ENCODE data around the gene CFL1. TPM values are rescaled to one million over a fixed set of nuclear protein-coding genes. Genes with fewer than 3 reads are reported as not detected.
A peak's percentile ranks its signal among the peaks of the same experiment; 100 is the strongest.

Gene CFL1
- total RNA-seq, 1 experiment from 2014 or later, result 611 TPM

GRCh38 chr11:65886826-65887722, 29.1 kb upstream of the CFL1 start:
- peaks cover 19% of the 10 kb centered on the region for H3K4me1 Mint-ChIP-seq (ENCODE audit: insufficient read depth, unreplicated experiment)
- no peak for DNase-seq (ENCODE audit: unreplicated experiment)
- no peak for TF ChIP-seq CTCF (IDR thresholded peaks at IDR 0.05; ENCODE audit: unreplicated experiment)
- BruUV-seq (replicated peaks), result no TSS peak
- H3K36me3 Mint-ChIP-seq (ENCODE audit: insufficient read depth, unreplicated experiment), result peaks cover 54% of the 10 kb centered on the region
- POLR2A ChIA-PET, result interaction anchor here (0.6 to 9.9 kb wide), 16 partner anchors 9 to 175 kb away, joined by 3 to 222 read pairs (median 7); partner anchors contain the start of genes C11orf68, CFL1, EFEMP2 and FOSL1
- CTCF ChIA-PET, result interaction anchor here (0.6 to 9.0 kb wide), 23 partner anchors 8 to 637 kb away, joined by 3 to 203 read pairs (median 6); partner anchors contain the start of genes CATSPER1, CTSW, KAT5 and MUS81
- H3K27me3 Mint-ChIP-seq (ENCODE audit: insufficient read depth, unreplicated experiment), result no peaks in the 10 kb centered on the region
- peak overlapping the region; percentile 90 for H3K4me3 Mint-ChIP-seq (ENCODE audit: unreplicated experiment)
- intact Hi-C loops (cut with micrococcal nuclease), result no loop called here
- peak overlapping the region; percentile 90 for H3K27ac Mint-ChIP-seq (ENCODE audit: low read depth, unreplicated experiment)
- no peaks in the 10 kb centered on the region for H3K9me3 Mint-ChIP-seq (ENCODE audit: unreplicated experiment)

- TF ChIP-seq CTCF (IDR thresholded peaks at IDR 0.05; ENCODE audit: unreplicated experiment), result no peak
- BruUV-seq (replicated peaks), result TSS peak; percentile 1
- H3K9me3 Mint-ChIP-seq (ENCODE audit: unreplicated experiment), result no peaks in the 10 kb centered on the region
- peaks cover 43% of the 10 kb centered on the region for H3K36me3 Mint-ChIP-seq (ENCODE audit: insufficient read depth, unreplicated experiment)
- no peak for DNase-seq (ENCODE audit: unreplicated experiment)
- H3K27ac Mint-ChIP-seq (ENCODE audit: low read depth, unreplicated experiment), result no peak overlapping the region
- intact Hi-C loops (cut with micrococcal nuclease), result no loop called here
- POLR2A ChIA-PET, result interaction anchor here (0.9 to 9.9 kb wide), 7 partner anchors 13 to 173 kb away, joined by 3 to 222 read pairs (median 5); partner anchors contain the start of genes C11orf68, CFL1, FOSL1 and MUS81
- no peaks in the 10 kb centered on the region for H3K27me3 Mint-ChIP-seq (ENCODE audit: insufficient read depth, unreplicated experiment)
- H3K4me1 Mint-ChIP-seq (ENCODE audit: insufficient read depth, unreplicated experiment), result peaks cover 18% of the 10 kb centered on the region
- CTCF ChIA-PET, result interaction anchor here (0.6 to 9.0 kb wide), 27 partner anchors 11 to 457 kb away, joined by 3 to 203 read pairs (median 7); partner anchors contain the start of genes KAT5 and MUS81
- H3K4me3 Mint-ChIP-seq (ENCODE audit: unreplicated experiment), result no peak overlapping the region
These were observed 28.0 kb upstream of the CFL1 start for GRCh38 chr11:65885808-65886536.

- Mint-ChIP-seq H3K27me3 (ENCODE audit: insufficient read depth, unreplicated experiment) (no peaks in the 10 kb centered on the region), H3K4me3 (ENCODE audit: unreplicated experiment) (no peak overlapping the region), H3K4me1 (ENCODE audit: insufficient read depth, unreplicated experiment) (peaks cover 17% of the 10 kb centered on the region), H3K27ac (ENCODE audit: low read depth, unreplicated experiment) (no peak overlapping the region), H3K36me3 (ENCODE audit: insufficient read depth, unreplicated experiment) (peaks cover 36% of the 10 kb centered on the region), H3K9me3 (ENCODE audit: unreplicated experiment) (no peaks in the 10 kb centered on the region)
- ChIA-PET CTCF (interaction anchor here (0.5 to 9.0 kb wide), 41 partner anchors 7 to 1017 kb away, joined by 3 to 203 read pairs (median 4); partner anchors contain the start of genes KAT5, MUS81 and SART1), POLR2A (interaction anchor here (1.0 to 9.9 kb wide), 6 partner anchors 11 to 103 kb away, joined by 3 to 181 read pairs (median 6); partner anchors contain the start of genes C11orf68, CFL1 and MUS81)
- DNase-seq (ENCODE audit: unreplicated experiment), result no peak
- intact Hi-C loops (cut with micrococcal nuclease), result no loop called here
- TF ChIP-seq CTCF (IDR thresholded peaks at IDR 0.05; ENCODE audit: unreplicated experiment), result no peak
- BruUV-seq (replicated peaks), result no TSS peak
These were observed 27.3 kb upstream of the CFL1 start for GRCh38 chr11:65885231-65885630.
